PC-3 (cell line): ENCODE measurements around the gene PPM1F. TPM values are rescaled to one million over a fixed set of nuclear protein-coding genes. Genes with fewer than 3 reads are reported as not detected.
"Not testable (repeated sequence)": the region's sequence is repeated elsewhere in the genome, so short reads cannot be mapped to it uniquely, and the experiment has no call there.

Experiments used
- ATAC-seq: fragments of 200-7000 bp; cut with Tn5 transposase; 2 replicates; pipeline ENCODE4 v1.9.1; 2020; ENCODE audit warnings: mild to moderate bottlenecking, moderate library complexity
- BruUV-seq: library from RNA; stranded (reverse); fragments of 400-500 nt; replicated peaks from 2 replicates; lab custom pipeline; 2021; lab: Mats Ljungman, UMichigan
- CTCF ChIA-PET: fragments of 300-600 bp; sonication (Branson Sonifier 250); formaldehyde crosslinking; loops from one replicate; lab custom pipeline; 2022; ENCODE audit warnings: antibody characterized with exemption; lab: Charles Lee
- POLR2A ChIA-PET: fragments of 300-600 bp; sonication (Branson Sonifier 250); formaldehyde crosslinking; loops from one replicate; lab custom pipeline; 2022; ENCODE audit warnings: antibody characterized with exemption; ENCODE audit not compliant: unreplicated experiment; lab: Charles Lee
- DNase-seq: peaks from one replicate; pipeline ENCODE4 v3.0.0-alpha.2; 2015
- H2AFZ ChIP-seq: fragments of 300-600 bp; sonication (generic); 2 replicates; pipeline ENCODE4 v1.6.0; 2016; ENCODE audit warnings: antibody characterized with exemption, low read length
- H3F3A ChIP-seq: fragments of 300-600 bp; sonication (generic); one replicate; pipeline ENCODE4 v1.6.0; 2017; ENCODE audit warnings: antibody characterized with exemption, low read length, control low read depth, mild to moderate bottlenecking; ENCODE audit not compliant: unreplicated experiment
- H3K27ac ChIP-seq: fragments of 300-600 bp; sonication (generic); 2 replicates; pipeline ENCODE4 v1.5.1; 2016; ENCODE audit warnings: mild to moderate bottlenecking, low read length
- H3K27me3 ChIP-seq: fragments of 300-600 bp; sonication (generic); 2 replicates; pipeline ENCODE4 v1.6.1; 2016; ENCODE audit warnings: low read length, mixed read lengths
- H3K36me3 ChIP-seq: fragments of 300-600 bp; sonication (generic); 2 replicates; pipeline ENCODE4 v1.6.1; 2016; ENCODE audit warnings: low read depth, mixed run types, low read length, mixed read lengths
- H3K4me1 ChIP-seq: fragments of 300-600 bp; sonication (generic); 2 replicates; pipeline ENCODE4 v1.5.1; 2016; ENCODE audit warnings: low read length; ENCODE audit not compliant: insufficient read depth
- H3K4me2 ChIP-seq: fragments of 300-600 bp; sonication (generic); 2 replicates; pipeline ENCODE4 v1.6.0; 2016; ENCODE audit warnings: low read length
- H3K4me3 ChIP-seq: fragments of 300-600 bp; sonication (generic); 2 replicates; pipeline ENCODE4 v1.5.1; 2016; ENCODE audit warnings: mild to moderate bottlenecking, low read length, mixed read lengths
- H3K79me2 ChIP-seq: fragments of 300-600 bp; sonication (generic); 2 replicates; pipeline ENCODE4 v1.6.1; 2017; ENCODE audit warnings: low read length, mixed read lengths
- H3K9ac ChIP-seq: fragments of 300-600 bp; sonication (generic); 2 replicates; pipeline ENCODE4 v1.6.0; 2016; ENCODE audit warnings: mild to moderate bottlenecking, low read length
- H3K9me2 ChIP-seq: fragments of 300-600 bp; sonication (generic); replicated peaks from 2 replicates; pipeline ENCODE4 v1.6.1; 2016; ENCODE audit warnings: mixed run types, low read length, mixed read lengths
- H3K9me3 ChIP-seq: fragments of 300-600 bp; sonication (generic); 2 replicates; pipeline ENCODE4 v1.6.1; 2016; ENCODE audit warnings: low read length, mixed read lengths
- H4K20me1 ChIP-seq: fragments of 300-600 bp; sonication (generic); 2 replicates; pipeline ENCODE4 v1.6.1; 2016; ENCODE audit warnings: low read length, mixed read lengths
- EZH2 ChIP-seq: fragments of 300-600 bp; sonication (generic); IDR thresholded peaks from one replicate; pipeline ENCODE4 v1.6.1; 2017; ENCODE audit warnings: antibody characterized with exemption, mild to moderate bottlenecking, low read length; ENCODE audit not compliant: unreplicated experiment
- EZH2phosphoT487 ChIP-seq: fragments of 300-600 bp; sonication (generic); IDR thresholded peaks from 2 replicates; pipeline ENCODE4 v1.6.1; 2018; ENCODE audit warnings: mild to moderate bottlenecking, antibody characterized with exemption, low read length, borderline replicate concordance
- intact Hi-C: fragments of 100-400 bp; cut with micrococcal nuclease; formaldehyde crosslinking; loops from 2 replicates; pipeline ENCODE4 v1.9.0; 2023
- total RNA-seq: library from RNA; depleted of rRNA; stranded (reverse); fragments of >200 nt; gene quantifications from 2 replicates; pipeline ENCODE4 v1.2.3, GENCODE V29; 2014
- TF ChIP-seq, protein P1 (sequence below): fragments of 300-600 bp; sonication (generic); conservative IDR thresholded peaks from 2 replicates; pipeline ENCODE4 v1.5.1; 2017; ENCODE audit warnings: antibody characterized with exemption, low read depth, mild to moderate bottlenecking, low read length

PPM1F gene
- total RNA-seq, 1 experiment from 2014 or later: 40.4 TPM

DNA sequence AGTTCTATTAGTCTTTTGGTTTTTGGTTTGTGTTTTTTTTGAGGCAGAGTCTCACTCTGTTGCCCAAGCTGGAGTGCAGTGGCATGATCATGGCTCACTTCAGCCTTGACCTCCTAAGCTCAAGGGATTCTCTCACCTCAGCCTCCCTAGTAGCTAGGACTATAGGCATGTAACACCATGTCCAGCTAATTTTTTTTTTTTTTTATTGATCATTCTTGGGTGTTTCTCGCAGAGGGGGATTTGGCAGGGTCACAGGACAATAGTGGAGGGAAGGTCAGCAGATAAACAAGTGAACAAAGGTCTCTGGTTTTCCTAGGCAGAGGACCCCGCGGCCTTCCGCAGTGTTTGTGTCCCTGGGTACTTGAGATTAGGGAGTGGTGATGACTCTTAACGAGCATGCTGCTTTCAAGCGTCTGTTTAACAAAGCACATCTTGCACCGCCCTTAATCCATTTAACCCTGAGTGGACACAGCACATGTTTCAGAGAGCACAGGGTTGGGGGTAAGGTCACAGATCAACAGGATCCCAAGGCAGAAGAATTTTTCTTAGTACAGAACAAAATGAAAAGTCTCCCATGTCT, 69.8 kb downstream of the PPM1F start:
- H3K9ac ChIP-seq, POLR2A ChIA-PET, H3F3A ChIP-seq, intact Hi-C loops, H3K4me2 ChIP-seq, H3K9me3 ChIP-seq, ATAC-seq, H3K36me3 ChIP-seq, H4K20me1 ChIP-seq, H3K4me3 ChIP-seq, DNase-seq, H3K79me2 ChIP-seq, H3K4me1 ChIP-seq, CTCF ChIA-PET, H3K9me2 ChIP-seq, BruUV-seq, H3K27me3 ChIP-seq, H3K27ac ChIP-seq, H2AFZ ChIP-seq: not testable (repeated sequence)

DNA sequence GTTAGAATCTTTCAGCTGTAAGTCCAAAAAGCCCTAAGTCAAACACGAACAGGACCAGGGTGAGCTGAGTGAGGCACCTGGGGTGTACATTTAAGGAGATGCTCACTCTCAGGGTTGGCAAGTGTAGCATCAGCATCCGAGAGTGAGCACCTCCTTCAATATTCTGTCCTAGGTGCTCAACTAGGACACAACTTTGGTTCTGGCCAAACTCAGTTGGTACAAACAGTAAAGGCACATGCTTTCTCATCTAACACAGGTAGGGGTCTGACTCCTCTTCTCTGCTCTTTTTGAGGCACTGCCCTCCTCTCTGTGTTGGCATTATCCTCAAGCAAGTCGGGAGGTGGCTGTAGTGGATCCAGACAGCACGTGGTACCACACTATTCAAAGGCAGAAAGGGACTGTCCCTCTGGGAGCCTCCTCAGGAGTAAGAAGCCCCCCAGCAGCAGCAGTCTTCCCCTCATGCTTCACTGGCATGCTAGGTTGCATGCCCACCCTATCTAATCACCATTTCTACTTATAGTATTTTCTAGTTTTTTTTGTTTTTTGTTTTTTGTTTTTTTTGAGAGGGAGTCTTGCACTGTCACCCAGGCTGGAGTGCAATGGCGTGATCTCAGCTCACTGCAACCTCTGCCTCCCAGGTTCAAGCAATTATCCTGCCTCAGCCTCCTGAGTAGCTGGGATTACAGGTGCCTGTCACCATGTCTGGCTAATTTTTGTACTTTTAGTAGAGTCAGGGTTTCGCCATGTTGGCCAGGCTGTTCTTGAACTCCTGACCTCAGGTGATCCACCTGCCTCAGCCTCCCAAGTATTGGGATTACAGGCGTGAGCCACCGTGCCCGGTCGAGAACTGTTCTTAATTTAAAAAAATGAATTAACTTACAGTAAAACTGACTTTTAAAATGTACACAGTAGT, 70.6 kb downstream of the PPM1F start:
- CTCF ChIA-PET: no interaction called here
- TF ChIP-seq, protein P1, sequence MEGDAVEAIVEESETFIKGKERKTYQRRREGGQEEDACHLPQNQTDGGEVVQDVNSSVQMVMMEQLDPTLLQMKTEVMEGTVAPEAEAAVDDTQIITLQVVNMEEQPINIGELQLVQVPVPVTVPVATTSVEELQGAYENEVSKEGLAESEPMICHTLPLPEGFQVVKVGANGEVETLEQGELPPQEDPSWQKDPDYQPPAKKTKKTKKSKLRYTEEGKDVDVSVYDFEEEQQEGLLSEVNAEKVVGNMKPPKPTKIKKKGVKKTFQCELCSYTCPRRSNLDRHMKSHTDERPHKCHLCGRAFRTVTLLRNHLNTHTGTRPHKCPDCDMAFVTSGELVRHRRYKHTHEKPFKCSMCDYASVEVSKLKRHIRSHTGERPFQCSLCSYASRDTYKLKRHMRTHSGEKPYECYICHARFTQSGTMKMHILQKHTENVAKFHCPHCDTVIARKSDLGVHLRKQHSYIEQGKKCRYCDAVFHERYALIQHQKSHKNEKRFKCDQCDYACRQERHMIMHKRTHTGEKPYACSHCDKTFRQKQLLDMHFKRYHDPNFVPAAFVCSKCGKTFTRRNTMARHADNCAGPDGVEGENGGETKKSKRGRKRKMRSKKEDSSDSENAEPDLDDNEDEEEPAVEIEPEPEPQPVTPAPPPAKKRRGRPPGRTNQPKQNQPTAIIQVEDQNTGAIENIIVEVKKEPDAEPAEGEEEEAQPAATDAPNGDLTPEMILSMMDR: no peak
- no peak for TF ChIP-seq EZH2phosphoT487
- TF ChIP-seq EZH2: no peak

DNA sequence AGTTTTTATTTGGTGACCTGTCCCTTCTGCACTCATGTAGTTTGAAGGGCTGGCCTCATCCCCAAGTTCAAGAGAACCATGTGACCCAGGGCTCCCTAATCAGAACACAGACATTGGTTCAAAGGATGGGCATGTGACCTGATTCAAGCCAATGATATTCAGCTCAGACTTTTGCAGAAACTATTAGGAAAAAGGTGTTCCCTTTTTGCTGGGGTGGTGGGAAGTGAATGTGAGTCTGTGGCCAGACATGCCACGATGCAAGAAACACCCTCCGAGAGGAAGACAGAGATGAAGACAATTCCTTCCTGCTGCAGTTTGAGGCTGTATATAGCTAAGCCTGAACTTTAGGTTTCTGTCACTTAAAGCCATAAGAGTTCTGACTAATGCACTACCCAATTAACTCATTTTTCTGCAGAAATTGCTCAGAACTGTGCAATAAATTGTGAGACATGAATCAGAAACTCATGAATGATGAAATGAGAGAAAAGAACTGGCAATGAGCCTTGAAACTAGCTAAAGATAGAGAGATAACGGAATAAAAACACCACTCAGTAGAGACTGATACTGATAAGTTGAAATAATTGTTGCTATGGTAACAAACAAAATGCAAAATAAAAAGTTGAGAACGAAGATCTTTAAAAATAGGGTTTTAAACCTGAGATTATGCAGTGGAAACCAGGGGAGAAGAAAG, 76.0 kb downstream of the PPM1F start:
- no peaks in the 10 kb centered on the region for H3K79me2 ChIP-seq
- no peaks in the 10 kb centered on the region for H4K20me1 ChIP-seq
- no peaks in the 10 kb centered on the region for H3F3A ChIP-seq
- DNase-seq: no peak
- H2AFZ ChIP-seq: no peak overlapping the region
- TF ChIP-seq, protein P1: no peak
- TF ChIP-seq EZH2 (no peak), EZH2phosphoT487 (no peak)
- no peak overlapping the region for H3K4me3 ChIP-seq
- no peak; the same call in 1 of the 2 replicates for ATAC-seq
- no TSS peak for BruUV-seq
- H3K4me1 ChIP-seq: no peaks in the 10 kb centered on the region
- H3K9me3 ChIP-seq: no peaks in the 10 kb centered on the region
- H3K4me2 ChIP-seq: no peak overlapping the region
- no peak overlapping the region for H3K27ac ChIP-seq
- POLR2A ChIA-PET: no interaction called here
- H3K36me3 ChIP-seq: no peaks in the 10 kb centered on the region
- no peaks in the 10 kb centered on the region for H3K9me2 ChIP-seq
- CTCF ChIA-PET: no interaction called here
- no peak overlapping the region for H3K9ac ChIP-seq
- H3K27me3 ChIP-seq: no peaks in the 10 kb centered on the region
- intact Hi-C loops: no loop called here

More for the DNA sequence above, 70.6 kb downstream of the PPM1F start:
- no peak overlapping the region for H3K4me3 ChIP-seq
- no peaks in the 10 kb centered on the region for H3K79me2 ChIP-seq
- H3K27ac ChIP-seq: no peak overlapping the region
- no peaks in the 10 kb centered on the region for H3K27me3 ChIP-seq
- H2AFZ ChIP-seq: no peak overlapping the region
- H3K9me2 ChIP-seq: no peaks in the 10 kb centered on the region
- no peaks in the 10 kb centered on the region for H3K9me3 ChIP-seq
- ATAC-seq (no peak), DNase-seq (no peak)
- no TSS peak for BruUV-seq
- no peaks in the 10 kb centered on the region for H3K4me1 ChIP-seq
- no peaks in the 10 kb centered on the region for H4K20me1 ChIP-seq
- intact Hi-C loops: no loop called here
- H3K36me3 ChIP-seq: no peaks in the 10 kb centered on the region
- POLR2A ChIA-PET: no interaction called here
- H3K9ac ChIP-seq: no peak overlapping the region
- H3F3A ChIP-seq: no peaks in the 10 kb centered on the region
- no peak overlapping the region for H3K4me2 ChIP-seq

DNA sequence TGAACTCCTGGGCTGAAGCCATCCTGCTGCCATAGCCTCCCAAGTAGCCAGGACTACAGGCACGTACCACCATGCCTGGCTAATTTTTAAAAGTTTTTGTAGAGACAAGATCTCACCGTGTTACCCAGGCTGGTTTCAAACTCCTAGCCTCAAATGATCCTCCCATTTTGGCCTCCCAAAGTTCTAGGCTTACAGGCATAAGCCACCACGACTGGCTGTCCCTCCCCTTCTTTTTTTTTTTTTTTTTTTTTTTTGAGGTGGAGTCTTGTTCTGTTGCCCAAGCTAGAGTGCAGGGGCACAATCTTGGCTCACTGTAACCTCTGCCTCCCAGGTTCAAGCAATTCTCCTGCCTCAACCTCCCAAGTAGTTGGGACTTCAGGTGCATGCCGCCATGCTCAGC, 77.7 kb downstream of the PPM1F start:
- not testable (repeated sequence) for H3F3A ChIP-seq

More for the DNA sequence above, 77.7 kb downstream of the PPM1F start:
- H3K36me3 ChIP-seq, H3K79me2 ChIP-seq, H4K20me1 ChIP-seq, intact Hi-C loops, H3K9me3 ChIP-seq, BruUV-seq, H2AFZ ChIP-seq, H3K4me2 ChIP-seq, H3K4me3 ChIP-seq, ATAC-seq, H3K27me3 ChIP-seq, H3K4me1 ChIP-seq, CTCF ChIA-PET, H3K9me2 ChIP-seq, H3K27ac ChIP-seq, DNase-seq, H3K9ac ChIP-seq: not testable (repeated sequence)
- POLR2A ChIA-PET: interaction anchor here (0.6 kb wide), 1 partner anchor 99 kb away, joined by 4 read pairs; no protein-coding TSS in a partner anchor
